LNCaP clone FGC (cell line): Measurements from ENCODE around the gene OR51A2.

Experiments
- DNase-seq: peaks from one replicate; pipeline ENCODE4 v3.0.0-alpha.2; 2011; ENCODE audit warnings: low read depth
- H3K4me3 ChIP-seq: 2 replicates; pipeline ENCODE4 v1.5.1; 2011; ENCODE audit warnings: mild to moderate bottlenecking, low read depth, low read length, control low read depth
- TF ChIP-seq, protein P1 (sequence below): IDR thresholded peaks from 2 replicates; pipeline ENCODE4 v1.5.1; 2012; ENCODE audit warnings: mild to moderate bottlenecking; ENCODE audit not compliant: control insufficient read depth, insufficient read depth; ENCODE audit errors: extremely low read depth

The OR51A2 gene

GRCh38 chr11:4926608-4927007 lies 28.9 kb downstream of the OR51A2 start:
- TF ChIP-seq, protein P1, sequence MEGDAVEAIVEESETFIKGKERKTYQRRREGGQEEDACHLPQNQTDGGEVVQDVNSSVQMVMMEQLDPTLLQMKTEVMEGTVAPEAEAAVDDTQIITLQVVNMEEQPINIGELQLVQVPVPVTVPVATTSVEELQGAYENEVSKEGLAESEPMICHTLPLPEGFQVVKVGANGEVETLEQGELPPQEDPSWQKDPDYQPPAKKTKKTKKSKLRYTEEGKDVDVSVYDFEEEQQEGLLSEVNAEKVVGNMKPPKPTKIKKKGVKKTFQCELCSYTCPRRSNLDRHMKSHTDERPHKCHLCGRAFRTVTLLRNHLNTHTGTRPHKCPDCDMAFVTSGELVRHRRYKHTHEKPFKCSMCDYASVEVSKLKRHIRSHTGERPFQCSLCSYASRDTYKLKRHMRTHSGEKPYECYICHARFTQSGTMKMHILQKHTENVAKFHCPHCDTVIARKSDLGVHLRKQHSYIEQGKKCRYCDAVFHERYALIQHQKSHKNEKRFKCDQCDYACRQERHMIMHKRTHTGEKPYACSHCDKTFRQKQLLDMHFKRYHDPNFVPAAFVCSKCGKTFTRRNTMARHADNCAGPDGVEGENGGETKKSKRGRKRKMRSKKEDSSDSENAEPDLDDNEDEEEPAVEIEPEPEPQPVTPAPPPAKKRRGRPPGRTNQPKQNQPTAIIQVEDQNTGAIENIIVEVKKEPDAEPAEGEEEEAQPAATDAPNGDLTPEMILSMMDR: no peak
- no peak for DNase-seq
- H3K4me3 ChIP-seq: no peak overlapping the region

- H3K4me3 ChIP-seq: no peak within 1 kb of the TSS
- TF ChIP-seq, protein P1: no peak
- DNase-seq: no peak
Measured at GRCh38 chr11:4924239-4924638, 31.3 kb downstream of the OR51A2 start, which contains the start of gene OR51G1. Gene OR51G1 (minus strand): TSS chr11:4924339. CDS start chr11:4924339, 0 bp downstream.

DNA sequence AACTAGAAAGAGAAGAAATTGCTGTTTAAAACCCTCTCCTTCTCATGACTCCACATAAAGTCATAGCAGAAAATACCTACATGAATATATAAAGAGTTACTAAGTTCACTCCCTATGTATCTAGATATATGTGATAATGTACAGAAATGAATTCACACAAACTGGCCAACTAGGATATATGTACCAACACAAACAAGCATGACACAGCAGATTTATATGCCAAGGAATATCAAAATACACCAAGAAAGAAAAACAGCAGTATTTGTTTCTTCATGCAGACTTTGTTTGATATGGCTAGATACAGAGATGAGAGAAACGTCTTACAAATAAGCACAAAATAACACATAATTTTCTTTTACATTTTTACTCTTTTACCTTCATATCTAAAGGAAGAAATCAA lies 33.2 kb downstream of the OR51A2 start:
- DNase-seq: no peak
- TF ChIP-seq, protein P1: no peak
- H3K4me3 ChIP-seq: no peak overlapping the region

GRCh38 chr11:4921796-4922195 lies 33.7 kb downstream of the OR51A2 start:
- no peak for DNase-seq
- no peak overlapping the region for H3K4me3 ChIP-seq
- TF ChIP-seq, protein P1: no peak

DNA sequence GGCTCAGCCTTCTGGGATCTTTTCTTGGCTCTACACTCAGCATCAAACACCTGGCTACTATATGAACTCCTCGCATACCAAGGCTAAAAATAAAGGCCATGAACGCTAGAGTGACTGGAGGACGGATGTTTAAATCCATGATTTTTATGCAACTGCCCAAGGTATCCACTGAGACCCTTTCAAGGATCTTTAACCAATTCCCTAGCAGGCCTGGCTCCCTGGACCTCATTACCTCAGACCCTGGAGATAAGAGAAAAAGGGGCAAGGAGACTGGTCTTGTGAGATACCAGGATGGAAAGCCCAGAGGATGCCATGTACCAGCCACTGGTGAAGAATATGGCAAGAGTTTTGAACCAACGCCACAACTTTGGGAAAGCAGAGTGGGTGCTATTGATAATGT lies 36.3 kb downstream of the OR51A2 start, which contains the start of gene OR51G2:
TSS of gene OR51G2 (minus strand) at position 101 of the 400 bp plus-strand sequence. CDS start 3,687 bp downstream, outside the sequence.
- TF ChIP-seq, protein P1: no peak
- no peak within 1 kb of the TSS for H3K4me3 ChIP-seq
- no peak for DNase-seq

- H3K4me3 ChIP-seq: no peak overlapping the region
- DNase-seq: no peak
- TF ChIP-seq, protein P1: no peak
Measured at GRCh38 chr11:4916581-4916980, 38.9 kb downstream of the OR51A2 start.
